Osteoblast (primary cell): ENCODE results near the gene MEIOSIN. TPM values are rescaled to one million over a fixed set of nuclear protein-coding genes. Genes with fewer than 3 reads are reported as not detected.
"Not testable (repeated sequence)": the region's sequence is repeated elsewhere in the genome, so short reads cannot be mapped to it uniquely, and the experiment has no call there.

ENCODE experiments used
- DNase-seq: peaks from one replicate; pipeline ENCODE4 v3.0.0; 2011; ENCODE audit warnings: low spot score, mixed read lengths; ENCODE audit not compliant: insufficient read length; ENCODE audit errors: missing footprints
- H2AFZ ChIP-seq: 2 replicates; pipeline ENCODE4 v1.6.0; 2011; ENCODE audit warnings: mild to moderate bottlenecking, low read length
- H3K27ac ChIP-seq: 2 replicates; pipeline ENCODE4 v1.5.1; 2011; ENCODE audit warnings: mild to moderate bottlenecking, low read depth, low read length, moderate library complexity
- H3K27me3 ChIP-seq: 2 replicates; pipeline ENCODE4 v1.6.0; 2012; ENCODE audit warnings: mild to moderate bottlenecking, control low read depth, inconsistent platforms, low read length, moderate library complexity; ENCODE audit not compliant: insufficient read depth
- H3K36me3 ChIP-seq: 2 replicates; pipeline ENCODE4 v1.5.1; 2011; ENCODE audit warnings: mild to moderate bottlenecking, low read length, control low read depth, moderate library complexity; ENCODE audit not compliant: insufficient read depth
- H3K4me1 ChIP-seq: 2 replicates; pipeline ENCODE4 v1.5.1; 2011; ENCODE audit warnings: mild to moderate bottlenecking, low read length, control low read depth, moderate library complexity; ENCODE audit not compliant: insufficient read depth
- H3K4me2 ChIP-seq: 2 replicates; pipeline ENCODE4 v1.6.0; 2011; ENCODE audit warnings: mild to moderate bottlenecking, low read length; ENCODE audit not compliant: insufficient read depth
- H3K4me3 ChIP-seq: fragments of 200-600 bp; sonication (generic); 3 replicates; pipeline ENCODE4 v1.5.1; 2012; ENCODE audit warnings: mild to moderate bottlenecking, low read length, inconsistent platforms; ENCODE audit not compliant: insufficient read depth
- H3K79me2 ChIP-seq: 2 replicates; pipeline ENCODE4 v1.6.0; 2012; ENCODE audit warnings: mild to moderate bottlenecking, low read length, control low read depth, inconsistent platforms; ENCODE audit not compliant: insufficient read depth
- H3K9me3 ChIP-seq: 2 replicates; pipeline ENCODE4 v1.5.1; 2011; ENCODE audit warnings: low read depth, low read length, control low read depth
- H4K20me1 ChIP-seq: 2 replicates; pipeline ENCODE4 v1.6.0; 2012; ENCODE audit warnings: mild to moderate bottlenecking, low read length, control low read depth; ENCODE audit not compliant: insufficient read depth
- total RNA-seq: library from RNA; depleted of rRNA; stranded (reverse); fragments of >200 nt; gene quantifications from 2 replicates; pipeline ENCODE4 v1.2.3, GENCODE V29; 2012
- TF ChIP-seq, protein P1 (sequence below): IDR thresholded peaks from 2 replicates; pipeline ENCODE4 v1.5.1; 2011; ENCODE audit warnings: mild to moderate bottlenecking, low read depth, low read length, moderate library complexity; ENCODE audit errors: extremely low read depth

The MEIOSIN gene, protein sequence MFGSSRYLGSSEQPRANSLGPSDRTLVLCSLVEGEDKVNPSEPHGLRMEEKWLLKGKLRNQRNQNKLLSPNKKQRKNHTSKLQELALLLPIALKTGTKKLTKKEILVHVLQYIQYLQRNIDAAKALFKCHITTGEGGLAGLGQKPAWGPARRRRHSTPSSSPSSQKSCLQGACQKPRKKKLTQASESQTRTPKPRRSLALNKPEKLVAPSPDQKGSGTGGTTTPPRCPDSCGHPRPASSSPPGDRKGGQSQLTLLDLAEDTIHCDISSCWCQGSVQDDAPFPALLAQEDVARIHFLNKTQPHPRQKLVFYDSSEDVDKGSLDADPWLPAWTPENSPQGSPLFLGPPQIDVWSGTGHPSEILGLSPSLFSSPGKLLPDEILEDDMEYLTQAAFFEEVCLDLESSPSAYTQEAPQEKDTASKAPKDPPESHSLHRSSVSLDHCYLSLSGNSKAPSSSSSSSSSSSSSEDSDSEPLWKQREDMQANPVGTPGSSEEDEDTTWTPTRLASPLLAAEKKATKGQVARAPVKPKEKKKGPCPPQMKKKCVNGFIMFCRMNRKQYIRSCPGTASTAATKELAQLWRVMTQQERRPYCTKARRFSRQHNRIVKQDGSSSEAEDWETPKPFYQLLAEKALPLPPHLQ
- total RNA-seq = not detected in 2 replicates

DNA sequence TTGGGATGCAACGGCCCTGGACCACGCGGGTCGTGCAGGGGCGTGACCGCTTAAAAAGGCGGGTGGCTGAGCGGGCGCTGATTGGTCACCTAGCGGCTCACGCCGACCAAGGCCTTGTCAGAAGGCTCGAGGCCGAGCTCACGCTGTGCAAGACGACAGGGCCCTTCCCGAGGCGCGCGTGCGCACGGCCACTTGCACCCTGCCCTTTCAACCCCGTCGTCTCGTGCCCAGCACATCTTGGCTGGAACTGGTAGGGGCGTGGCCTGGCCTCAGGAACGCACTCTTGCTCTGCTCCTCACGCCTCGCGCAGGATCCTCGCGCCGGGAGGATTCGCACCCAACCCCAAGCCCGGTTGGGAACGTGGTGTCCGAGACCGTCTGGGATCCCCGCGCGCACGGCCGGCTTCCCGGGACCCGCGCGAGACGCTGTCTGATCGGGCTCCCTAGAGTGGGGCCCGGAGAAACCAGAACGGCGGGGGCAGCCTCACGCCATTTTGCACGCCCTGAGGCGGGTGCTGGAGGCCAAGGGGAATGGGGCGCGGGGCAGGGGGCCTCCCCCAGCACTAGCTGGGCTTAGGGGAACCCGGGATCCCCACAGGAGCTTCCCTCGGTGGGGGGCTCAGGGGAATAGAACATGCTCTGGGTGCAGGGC is at the start of gene MEIOSIN:
MEIOSIN (plus strand) TSS at position 280 of the 651 bp plus-strand sequence. CDS start 1,938 bp downstream, outside the sequence.
- Histone ChIP-seq H3K27ac (no peak within 1 kb of the TSS), H4K20me1 (peaks cover 10% of the 10 kb centered on the region), H2AFZ (peak within 1 kb of the TSS; percentile 65), H3K36me3 (no peaks in the 10 kb centered on the region), H3K9me3 (no peaks in the 10 kb centered on the region), H3K27me3 (no peaks in the 10 kb centered on the region), H3K4me3 (no peak within 1 kb of the TSS), H3K4me1 (peaks cover 7% of the 10 kb centered on the region), H3K79me2 (peaks cover 25% of the 10 kb centered on the region), H3K4me2 (no peak within 1 kb of the TSS)
- TF ChIP-seq, protein P1, sequence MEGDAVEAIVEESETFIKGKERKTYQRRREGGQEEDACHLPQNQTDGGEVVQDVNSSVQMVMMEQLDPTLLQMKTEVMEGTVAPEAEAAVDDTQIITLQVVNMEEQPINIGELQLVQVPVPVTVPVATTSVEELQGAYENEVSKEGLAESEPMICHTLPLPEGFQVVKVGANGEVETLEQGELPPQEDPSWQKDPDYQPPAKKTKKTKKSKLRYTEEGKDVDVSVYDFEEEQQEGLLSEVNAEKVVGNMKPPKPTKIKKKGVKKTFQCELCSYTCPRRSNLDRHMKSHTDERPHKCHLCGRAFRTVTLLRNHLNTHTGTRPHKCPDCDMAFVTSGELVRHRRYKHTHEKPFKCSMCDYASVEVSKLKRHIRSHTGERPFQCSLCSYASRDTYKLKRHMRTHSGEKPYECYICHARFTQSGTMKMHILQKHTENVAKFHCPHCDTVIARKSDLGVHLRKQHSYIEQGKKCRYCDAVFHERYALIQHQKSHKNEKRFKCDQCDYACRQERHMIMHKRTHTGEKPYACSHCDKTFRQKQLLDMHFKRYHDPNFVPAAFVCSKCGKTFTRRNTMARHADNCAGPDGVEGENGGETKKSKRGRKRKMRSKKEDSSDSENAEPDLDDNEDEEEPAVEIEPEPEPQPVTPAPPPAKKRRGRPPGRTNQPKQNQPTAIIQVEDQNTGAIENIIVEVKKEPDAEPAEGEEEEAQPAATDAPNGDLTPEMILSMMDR = no peak
- no peak for DNase-seq

DNA sequence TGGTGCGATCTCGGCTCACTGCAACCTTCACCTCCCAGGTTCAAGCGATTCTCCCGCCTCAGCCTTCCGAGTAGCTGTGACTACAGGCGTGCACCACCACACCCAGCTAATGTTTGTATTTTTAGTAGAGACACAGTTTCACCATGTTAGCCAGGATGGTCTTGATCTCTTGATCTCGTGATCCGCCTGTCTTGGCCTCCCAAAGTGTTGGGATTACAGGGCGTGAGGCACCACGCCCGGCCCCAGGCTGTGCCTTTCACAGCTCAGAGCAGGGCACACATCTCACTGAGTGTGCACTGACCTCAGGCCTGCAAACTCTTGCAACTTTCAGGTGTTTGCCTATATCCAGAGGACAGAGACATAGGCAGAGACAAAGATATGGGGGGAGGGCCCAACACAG is 48.2 kb upstream of the MEIOSIN start:
- not testable (repeated sequence) for DNase-seq, H3K27me3 ChIP-seq, H2AFZ ChIP-seq, H3K9me3 ChIP-seq, H3K79me2 ChIP-seq, H3K4me3 ChIP-seq, H3K4me2 ChIP-seq, H3K4me1 ChIP-seq, H4K20me1 ChIP-seq, H3K27ac ChIP-seq
- peaks cover 34% of the 10 kb centered on the region for H3K36me3 ChIP-seq

DNA sequence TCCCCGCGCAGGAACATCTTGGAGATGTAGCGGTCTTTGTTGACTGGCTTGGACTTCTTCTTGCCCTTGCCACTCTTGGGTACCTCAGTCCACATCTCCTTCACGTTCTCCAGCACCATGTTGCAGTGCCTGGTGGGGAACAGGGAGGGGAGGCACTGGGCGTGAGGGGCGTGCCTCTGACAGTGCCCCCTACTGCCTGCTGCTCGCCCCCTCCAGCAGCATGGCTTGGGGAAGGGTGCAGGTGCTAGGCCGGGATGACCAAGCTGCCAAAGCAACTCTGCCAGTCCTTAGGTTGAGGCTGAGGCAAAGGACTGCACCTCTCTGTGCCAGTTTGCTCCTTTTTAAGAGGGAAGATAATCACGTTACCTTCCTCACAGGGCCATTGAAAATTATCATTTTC is 45.6 kb upstream of the MEIOSIN start:
- Histone ChIP-seq H4K20me1 (peaks cover 4% of the 10 kb centered on the region), H3K4me2 (no peak overlapping the region), H3K9me3 (no peaks in the 10 kb centered on the region), H3K79me2 (peaks cover 21% of the 10 kb centered on the region), H3K27ac (no peak overlapping the region), H3K4me1 (peaks cover 6% of the 10 kb centered on the region), H3K36me3 (peaks cover 34% of the 10 kb centered on the region), H3K4me3 (no peak overlapping the region), H3K27me3 (no peaks in the 10 kb centered on the region), H2AFZ (no peak overlapping the region)
- peak; percentile 14 for DNase-seq
- TF ChIP-seq, protein P1 = no peak

DNA sequence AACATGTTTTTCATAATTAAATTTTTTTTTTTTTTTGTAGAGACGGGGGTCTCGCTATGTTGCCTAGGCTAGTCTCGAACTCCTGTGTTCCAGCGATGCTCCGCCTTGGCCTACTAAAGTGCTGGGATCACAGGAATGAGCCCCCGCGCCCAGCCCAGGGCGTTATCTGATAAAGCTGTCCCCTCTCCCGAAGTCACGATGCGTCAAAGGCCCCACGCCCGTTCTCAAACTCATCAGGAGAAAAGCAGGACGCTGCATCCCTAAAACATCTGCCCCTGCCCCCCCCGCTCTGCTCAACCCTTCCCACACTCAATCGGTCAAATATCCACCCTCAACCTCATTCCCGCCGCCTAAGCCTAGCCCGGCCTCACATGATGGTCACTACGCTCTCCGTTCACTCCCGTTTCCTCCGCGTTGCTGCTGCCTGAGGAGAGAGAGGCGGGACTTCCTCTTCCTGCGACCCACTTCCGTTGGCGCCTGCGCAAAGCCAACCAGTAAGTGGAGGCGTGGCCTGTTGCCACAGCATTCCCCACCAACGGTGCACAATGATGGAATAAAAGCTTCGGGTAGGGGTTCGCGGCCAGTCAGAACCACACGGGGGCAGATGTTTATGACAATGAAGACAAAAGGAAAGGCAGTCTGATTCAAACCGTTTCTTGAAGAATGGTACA is 41.6 kb upstream of the MEIOSIN start, which contains the start of gene SNRPD2:
SNRPD2 (minus strand) TSS at position 438 of the 671 bp plus-strand sequence; CDS start at position 373, 65 bp downstream.
- peaks cover 23% of the 10 kb centered on the region for H3K36me3 ChIP-seq
- peak within 1 kb of the TSS; percentile 93 for H3K27ac ChIP-seq
- H4K20me1 ChIP-seq = peaks cover 9% of the 10 kb centered on the region
- H3K27me3 ChIP-seq = no peaks in the 10 kb centered on the region
- H3K79me2 ChIP-seq = peaks cover 32% of the 10 kb centered on the region
- H3K4me2 ChIP-seq = peak within 1 kb of the TSS; percentile 100
- H3K4me1 ChIP-seq = peaks cover 14% of the 10 kb centered on the region
- TF ChIP-seq, protein P1 = no peak
- no peaks in the 10 kb centered on the region for H3K9me3 ChIP-seq
- peak; percentile 97 for DNase-seq
- H2AFZ ChIP-seq = peak within 1 kb of the TSS; percentile 95
- H3K4me3 ChIP-seq = peak within 1 kb of the TSS; percentile 99
